Gastrocnemius medialis (tissue), 4 donors: ENCODE measurements around the gene NAP1L4. TPM values are rescaled to one million over a fixed set of nuclear protein-coding genes. Genes with fewer than 3 reads are reported as not detected.
"Not testable (repeated sequence)": the region's sequence is repeated elsewhere in the genome, so short reads cannot be mapped to it uniquely, and the experiment has no call there.

Experiments used
- ATAC-seq, 2 donors: fragments of 150-250 bp; one replicate each; pipeline ENCODE4 v1.9.1; 2016
- DNase-seq, 2 donors: peaks; one replicate each; pipeline ENCODE4 v3.0.0-alpha.2; 2019
- H3K27ac ChIP-seq, 4 donors: fragments of 200-600 bp; sonication (generic); 1 replicate in 1 of 4; 2 replicates in 3 of 4; pipeline ENCODE4 v1.5.1; 2016 to 2018; ENCODE audit warnings: mild to moderate bottlenecking in 2 of 4, moderate library complexity in 1 of 4
- H3K27me3 ChIP-seq, 3 donors: fragments of 200-600 bp; sonication (generic) in 2 of 3; 1 replicate in 1 of 3; 2 replicates in 2 of 3; pipeline versions ENCODE4 v1.5.1 to v1.6.0; 2016 to 2019; ENCODE audit warnings: mild to moderate bottlenecking in 1 of 3, moderate library complexity in 1 of 3
- H3K36me3 ChIP-seq, 2 donors: fragments of 200-600 bp; sonication (generic) in 1 of 2; one replicate each; pipeline ENCODE4 v1.5.1; 2017 to 2018
- H3K4me1 ChIP-seq, 2 donors: fragments of 200-600 bp; sonication (generic) in 1 of 2; one replicate each; pipeline ENCODE4 v1.5.1; 2016 to 2017; ENCODE audit warnings: mild to moderate bottlenecking in 2 of 2
- H3K4me3 ChIP-seq, 4 donors: fragments of 200-600 bp; sonication (generic) in 3 of 4; 1 replicate in 1 of 4; 2 replicates in 3 of 4; pipeline ENCODE4 v1.5.1; 2016 to 2019; ENCODE audit warnings: mild to moderate bottlenecking in 2 of 4
- H3K9me3 ChIP-seq, 3 donors: fragments of 200-600 bp; sonication (generic) in 2 of 3; 1 replicate in 1 of 3; 2 replicates in 2 of 3; pipeline ENCODE4 v1.5.1; 2016 to 2019
- POLR2A ChIP-seq, 2 donors: fragments of 450-650 bp; IDR thresholded peaks; one replicate each; pipeline ENCODE4 v1.6.1; 2017; ENCODE audit warnings: antibody characterized with exemption in 2 of 2, mild to moderate bottlenecking in 2 of 2, moderate library complexity in 2 of 2
- in situ Hi-C, 4 donors: fragments of 200-750 bp; cut with MboI; loops; one replicate each; pipeline versions ENCODE4 v1.15.0 to v1.8.0; 2017; ENCODE audit warnings: low sequenced_read_pairs in 4 of 4
- intact Hi-C: fragments of 100-400 bp; cut with DNase I; formaldehyde crosslinking; loops from one replicate; pipeline ENCODE4 v1.15.1; 2023; ENCODE audit warnings: low total_unique reads
- total RNA-seq, 4 donors: library from RNA; depleted of rRNA; stranded (reverse); fragments of >200 nt; gene quantifications; one replicate each; pipeline versions ENCODE4 v1.1.0 to v1.2.3, GENCODE V29; 2016
- TF ChIP-seq, protein P1 (sequence below), 5 experiments: fragments of 450-650 bp in 3 of 5; fragments of 200-600 bp in 2 of 5; sonication (generic) in 2 of 5; IDR thresholded peaks in 4 of 5; conservative IDR thresholded peaks in 1 of 5; 1 replicate in 4 of 5; 2 replicates in 1 of 5; pipeline ENCODE4 v1.5.1; 2016 to 2019; ENCODE audit warnings: antibody characterized with exemption in 5 of 5, mild to moderate bottlenecking in 3 of 5, moderate library complexity in 3 of 5

NAP1L4 gene
- total RNA-seq, 4 donors from 2014 or later = 86.4 to 123 (median 111) TPM

DNA sequence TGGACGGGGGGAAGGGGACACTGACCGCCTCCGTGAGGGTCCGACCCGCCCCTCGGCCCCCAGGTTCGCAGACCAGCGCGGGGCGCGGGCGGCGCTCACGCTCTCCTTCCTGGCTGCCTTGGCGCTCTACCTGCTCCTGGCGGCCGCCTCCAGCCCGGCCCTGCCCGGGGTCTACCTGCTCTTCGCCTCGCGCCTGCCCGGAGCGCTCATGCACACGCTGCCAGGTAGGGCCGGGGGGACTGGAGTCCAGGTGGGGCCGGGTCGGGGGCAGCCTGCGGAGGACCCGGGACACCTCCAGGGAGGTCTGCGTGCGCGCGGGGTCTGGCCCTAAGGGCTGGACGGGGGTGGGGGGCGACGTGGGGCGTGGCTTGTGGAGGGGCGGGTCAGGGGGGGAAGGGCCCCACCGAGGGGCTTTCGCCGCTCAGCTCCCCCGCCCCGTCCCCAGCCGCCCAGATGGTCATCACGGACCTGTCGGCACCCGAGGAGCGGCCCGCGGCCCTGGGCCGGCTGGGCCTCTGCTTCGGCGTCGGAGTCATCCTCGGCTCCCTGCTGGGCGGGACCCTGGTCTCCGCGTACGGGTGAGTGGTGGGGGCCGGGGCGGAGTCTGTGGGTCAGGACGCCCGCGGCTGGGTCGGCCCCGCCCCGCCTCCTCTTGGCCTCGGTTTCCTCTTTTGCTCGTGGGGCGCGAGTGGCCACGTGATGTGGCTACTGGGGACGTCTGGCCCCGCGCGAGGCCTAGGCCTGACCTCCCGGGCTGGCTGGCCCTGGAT lies 82.8 kb downstream of the NAP1L4 start:
- Histone ChIP-seq H3K4me1 (no peaks in the 10 kb centered on the region), H3K27ac (no peak overlapping the region), H3K9me3 (no peaks in the 10 kb centered on the region), H3K27me3 (peaks cover 16 to 24% (median 24%) of the 10 kb centered on the region in 3 donors), H3K4me3 (no peak overlapping the region), H3K36me3 (no peaks in the 10 kb centered on the region)
- in situ Hi-C loops (no loop called here), intact Hi-C loops (no loop called here)
- TF ChIP-seq, protein P1, sequence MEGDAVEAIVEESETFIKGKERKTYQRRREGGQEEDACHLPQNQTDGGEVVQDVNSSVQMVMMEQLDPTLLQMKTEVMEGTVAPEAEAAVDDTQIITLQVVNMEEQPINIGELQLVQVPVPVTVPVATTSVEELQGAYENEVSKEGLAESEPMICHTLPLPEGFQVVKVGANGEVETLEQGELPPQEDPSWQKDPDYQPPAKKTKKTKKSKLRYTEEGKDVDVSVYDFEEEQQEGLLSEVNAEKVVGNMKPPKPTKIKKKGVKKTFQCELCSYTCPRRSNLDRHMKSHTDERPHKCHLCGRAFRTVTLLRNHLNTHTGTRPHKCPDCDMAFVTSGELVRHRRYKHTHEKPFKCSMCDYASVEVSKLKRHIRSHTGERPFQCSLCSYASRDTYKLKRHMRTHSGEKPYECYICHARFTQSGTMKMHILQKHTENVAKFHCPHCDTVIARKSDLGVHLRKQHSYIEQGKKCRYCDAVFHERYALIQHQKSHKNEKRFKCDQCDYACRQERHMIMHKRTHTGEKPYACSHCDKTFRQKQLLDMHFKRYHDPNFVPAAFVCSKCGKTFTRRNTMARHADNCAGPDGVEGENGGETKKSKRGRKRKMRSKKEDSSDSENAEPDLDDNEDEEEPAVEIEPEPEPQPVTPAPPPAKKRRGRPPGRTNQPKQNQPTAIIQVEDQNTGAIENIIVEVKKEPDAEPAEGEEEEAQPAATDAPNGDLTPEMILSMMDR (IDR thresholded peaks at IDR 0.05 in 4 of 5, conservative IDR thresholded peaks at IDR 0.05 in 1 of 5) = no peak
- TF ChIP-seq POLR2A (IDR thresholded peaks at IDR 0.05) = no peak
- DNase-seq (no peak), ATAC-seq (no peak)

DNA sequence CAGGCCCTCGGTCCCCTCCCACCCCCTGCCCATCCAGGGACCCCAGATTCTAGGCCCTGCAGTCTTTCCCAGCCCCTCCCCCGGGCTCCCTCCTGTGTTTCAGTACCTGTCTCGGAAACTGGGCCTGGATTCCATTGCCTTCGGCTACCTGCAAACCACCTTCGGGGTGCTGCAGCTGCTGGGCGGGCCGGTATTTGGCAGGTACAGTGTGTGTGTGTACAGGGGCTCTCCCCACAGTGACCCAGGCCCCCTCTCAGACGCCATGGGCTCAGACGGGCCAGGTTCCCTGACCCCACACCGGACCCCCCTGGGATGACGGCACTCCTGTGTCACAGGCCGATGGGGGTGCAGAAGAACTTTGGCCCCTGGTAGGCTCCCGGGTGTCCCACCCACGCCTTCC lies 84.0 kb downstream of the NAP1L4 start:
- H3K27ac ChIP-seq = no peak overlapping the region
- ATAC-seq = no peak
- in situ Hi-C loops (no loop called here), intact Hi-C loops (no loop called here)
- no peaks in the 10 kb centered on the region for H3K4me1 ChIP-seq
- TF ChIP-seq, protein P1 (IDR thresholded peaks at IDR 0.05 in 4 of 5, conservative IDR thresholded peaks at IDR 0.05 in 1 of 5) = no peak
- TF ChIP-seq POLR2A (IDR thresholded peaks at IDR 0.05) = no peak
- peaks cover 18 to 33% (median 30%) of the 10 kb centered on the region in 3 donors for H3K27me3 ChIP-seq
- DNase-seq = no peak
- no peaks in the 10 kb centered on the region for H3K36me3 ChIP-seq
- no peaks in the 10 kb centered on the region for H3K9me3 ChIP-seq
- H3K4me3 ChIP-seq = no peak overlapping the region

DNA sequence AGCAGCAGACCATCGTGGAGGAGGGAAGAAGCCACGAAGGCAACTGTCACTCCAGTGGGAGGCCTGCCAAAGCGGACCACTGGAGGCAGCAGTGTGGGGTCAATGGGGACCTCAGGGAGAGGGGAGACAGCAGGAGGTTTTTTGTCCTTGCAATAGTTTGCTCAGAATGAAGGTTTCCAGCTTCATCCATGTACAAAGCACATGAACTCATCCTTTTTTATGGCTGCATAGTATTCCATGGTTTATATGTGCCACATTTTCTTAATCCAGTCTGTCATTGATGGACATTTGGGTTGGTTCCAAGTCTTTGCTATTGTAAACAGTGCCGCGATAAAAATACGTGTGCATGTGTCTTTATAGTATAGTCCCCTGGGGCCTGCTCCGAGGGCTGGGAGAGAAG lies 86.8 kb downstream of the NAP1L4 start:
- H3K27me3 ChIP-seq = peaks cover 18 to 38% (median 30%) of the 10 kb centered on the region in 3 donors
- ATAC-seq, H3K27ac ChIP-seq, DNase-seq, in situ Hi-C loops, H3K9me3 ChIP-seq, H3K4me3 ChIP-seq, H3K36me3 ChIP-seq, intact Hi-C loops, H3K4me1 ChIP-seq: not testable (repeated sequence)

DNA sequence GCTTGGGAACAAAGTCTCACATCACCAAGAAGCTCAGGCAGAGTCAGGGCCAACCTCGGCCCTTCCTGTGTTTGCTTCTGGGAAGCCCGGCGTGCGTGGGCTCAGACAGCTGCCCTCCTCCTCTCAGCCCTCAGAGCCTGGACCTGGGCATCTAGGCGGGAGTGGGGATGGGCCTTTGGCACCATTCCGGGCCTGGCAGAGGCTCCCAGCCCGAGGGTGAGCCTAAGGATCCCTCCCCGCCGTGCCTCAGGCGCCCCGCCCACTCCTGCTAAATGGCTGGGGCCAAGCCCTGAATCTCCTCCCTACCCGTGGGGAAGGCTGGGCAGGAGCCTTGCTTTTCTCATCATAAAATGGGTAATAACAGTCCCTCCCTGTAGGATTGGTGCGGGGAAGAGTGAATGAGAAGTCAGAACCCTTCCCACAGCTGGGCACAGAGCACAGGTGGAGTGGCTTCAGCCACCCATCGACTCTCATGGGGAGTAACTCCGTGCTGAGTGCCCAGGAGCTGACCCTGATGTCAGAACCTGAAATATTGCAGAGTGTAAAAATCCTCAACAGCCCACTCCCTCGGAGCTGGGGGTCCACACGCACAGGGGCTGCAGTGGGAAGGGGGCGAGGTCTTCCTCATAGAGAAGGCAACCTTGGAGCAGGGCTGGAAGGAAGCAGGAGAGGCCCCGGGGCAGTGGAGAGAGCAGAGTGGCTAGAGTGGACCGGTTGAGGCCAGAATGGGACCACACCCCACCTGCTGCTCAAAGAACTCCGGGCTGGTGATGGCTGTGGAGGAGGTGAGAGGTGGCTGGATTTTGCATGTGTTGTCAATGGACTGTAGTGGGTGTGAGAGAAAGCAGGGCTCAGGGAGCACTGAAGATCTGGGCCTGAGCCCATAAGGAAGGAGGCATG lies 87.7 kb downstream of the NAP1L4 start:
- in situ Hi-C loops = no loop called here
- no peak for ATAC-seq
- no peak overlapping the region for H3K27ac ChIP-seq

More for the DNA sequence above, 87.7 kb downstream of the NAP1L4 start:
- no peak for DNase-seq
- intact Hi-C loops = loop anchor here (5.0 kb wide), 1 partner anchor 518 kb away; no protein-coding TSS in a partner anchor
- TF ChIP-seq, protein P1 (IDR thresholded peaks at IDR 0.05 in 4 of 5, conservative IDR thresholded peaks at IDR 0.05 in 1 of 5) = no peak
- no peak for TF ChIP-seq POLR2A (IDR thresholded peaks at IDR 0.05)
- no peaks in the 10 kb centered on the region for H3K9me3 ChIP-seq
- H3K4me3 ChIP-seq = no peak overlapping the region
- H3K4me1 ChIP-seq = peaks cover 3 to 9% of the 10 kb centered on the region in 2 donors
- no peaks in the 10 kb centered on the region for H3K36me3 ChIP-seq
- H3K27me3 ChIP-seq = peaks cover 18 to 37% (median 27%) of the 10 kb centered on the region in 3 donors
